Measurements from ENCODE around the gene SERPINB13. TPM values are rescaled to one million over a fixed set of nuclear protein-coding genes. Genes with fewer than 3 reads are reported as not detected.

Gene SERPINB13
- total and polyA plus RNA-seq, 9 of the 15 experiments (the other 6 are each of a cell fraction or from before 2014, with no cell fraction given) = not detected

- Histone ChIP-seq H3K9me3 (replicated peaks; ENCODE audit: control insufficient read depth, insufficient read depth, low read depth, low read length) (no peaks in the 10 kb centered on the region), H3K4me2 (ENCODE audit: insufficient read depth, low read length) (no peak overlapping the region), H3K27me3 (ENCODE audit: control insufficient read depth in 2 of 2, insufficient read depth in 2 of 2, low read length in 2 of 2) (no peaks in the 10 kb centered on the region), H3K9me1 (ENCODE audit: control insufficient read depth, insufficient read depth, low read length) (no peaks in the 10 kb centered on the region), H3K4me1 (replicated peaks in 1 of 2; ENCODE audit: control insufficient read depth in 2 of 2, insufficient read depth in 2 of 2, low read length in 2 of 2) (no peaks in the 10 kb centered on the region), H2AFZ (ENCODE audit: low read depth, low read length) (no peak overlapping the region), H3K27ac (ENCODE audit: extremely low read depth, low read depth, low read length) (no peak overlapping the region), H3K79me2 (ENCODE audit: control insufficient read depth, insufficient read depth, low read length) (no peaks in the 10 kb centered on the region), H4K20me1 (replicated peaks; ENCODE audit: control insufficient read depth, insufficient read depth, low read length) (no peaks in the 10 kb centered on the region), H3K9ac (ENCODE audit: insufficient read depth in 1 of 2, low read depth in 2 of 2, low read length in 2 of 2) (no peak overlapping the region), H3K4me3 (no peak overlapping the region), H3K36me3 (ENCODE audit: control insufficient read depth, insufficient read depth, low read length) (no peaks in the 10 kb centered on the region)
- intact Hi-C loops (cut with micrococcal nuclease) = no loop called here
- TF ChIP-seq RCOR1 (IDR thresholded peaks at IDR 0.05; ENCODE audit: borderline replicate concordance in 1 of 2, low read depth in 2 of 2, low read length in 2 of 2) = no peak
- 0% methylated on average over 2 of the region's 2 CpGs for WGBS (ENCODE audit: insufficient coverage, low coverage, missing lambda C conversion rate)
- ChIA-PET POLR2A (no interaction called here), CTCF (ENCODE audit: low intra/inter-chr PET ratio) (no interaction called here)
- in situ Hi-C loops (cut with MboI) = no loop called here
- FAIRE-seq (no peak), DNase-seq (ENCODE audit: extremely low read depth in 1 of 4, low spot score in 3 of 4) (no peak), ATAC-seq (no peak)
- BruUV-seq (replicated peaks) = no TSS peak
These were observed 34.6 kb upstream of the SERPINB13 start for GRCh38 chr18:63552581-63552980.

- DNase-seq (ENCODE audit: extremely low read depth in 1 of 4, low spot score in 3 of 4) = no peak
- CTCF ChIA-PET (ENCODE audit: low intra/inter-chr PET ratio) = no interaction called here
- no peak overlapping the region for H3K4me2 ChIP-seq (ENCODE audit: insufficient read depth, low read length)
- no peaks in the 10 kb centered on the region for H4K20me1 ChIP-seq (replicated peaks; ENCODE audit: control insufficient read depth, insufficient read depth, low read length)
- no peaks in the 10 kb centered on the region for H3K9me3 ChIP-seq (replicated peaks; ENCODE audit: control insufficient read depth, insufficient read depth, low read depth, low read length)
- intact Hi-C loops (cut with micrococcal nuclease) = no loop called here
- H3K27ac ChIP-seq (ENCODE audit: extremely low read depth, low read depth, low read length) = no peak overlapping the region
- no peak for FAIRE-seq
- H3K36me3 ChIP-seq (ENCODE audit: control insufficient read depth, insufficient read depth, low read length) = no peaks in the 10 kb centered on the region
- H3K79me2 ChIP-seq (ENCODE audit: control insufficient read depth, insufficient read depth, low read length) = no peaks in the 10 kb centered on the region
- no peak for ATAC-seq
- H3K4me1 ChIP-seq (replicated peaks in 1 of 2; ENCODE audit: control insufficient read depth in 2 of 2, insufficient read depth in 2 of 2, low read length in 2 of 2) = no peaks in the 10 kb centered on the region
- H3K9ac ChIP-seq (ENCODE audit: insufficient read depth in 1 of 2, low read depth in 2 of 2, low read length in 2 of 2) = no peak overlapping the region
- no peaks in the 10 kb centered on the region for H3K27me3 ChIP-seq (ENCODE audit: control insufficient read depth in 2 of 2, insufficient read depth in 2 of 2, low read length in 2 of 2)
- no TSS peak for BruUV-seq (replicated peaks)
- TF ChIP-seq ZNF518B (CRISPR knock-in tag; IDR thresholded peaks at IDR 0.05) (no peak), CC2D1A (IDR thresholded peaks at IDR 0.05) (no peak), GATA2 (CRISPR knock-in tag; IDR thresholded peaks at IDR 0.05) (no peak), ZNF584 (CRISPR knock-in tag; IDR thresholded peaks at IDR 0.05; ENCODE audit: low read depth) (no peak), HNRNPL (IDR thresholded peaks at IDR 0.05; ENCODE audit: low read depth, low read length) (no peak), EGR1 (conservative IDR thresholded peaks at IDR 0.05) (no peak), ZNF717 (CRISPR knock-in tag; IDR thresholded peaks at IDR 0.05) (no peak), HDAC1 (IDR thresholded peaks at IDR 0.05) (no peak), POLR2B (IDR thresholded peaks at IDR 0.05; ENCODE audit: low read depth, partially characterized antibody) (no peak), POLR2AphosphoS2 (IDR thresholded peaks at IDR 0.05; ENCODE audit: low read length) (no peak), DNMT1 (IDR thresholded peaks at IDR 0.05) (no peak), POLR3G (IDR thresholded peaks at IDR 0.05; ENCODE audit: extremely low read depth, insufficient read length, insufficient replicate concordance) (no peak)
- in situ Hi-C loops (cut with MboI) = no loop called here
- H3K9me1 ChIP-seq (ENCODE audit: control insufficient read depth, insufficient read depth, low read length) = no peaks in the 10 kb centered on the region
- H2AFZ ChIP-seq (ENCODE audit: low read depth, low read length) = no peak overlapping the region
- WGBS (ENCODE audit: insufficient coverage, low coverage, missing lambda C conversion rate) = no CpG with 5 or more reads among the region's 1 CpG
- H3K4me3 ChIP-seq = no peak overlapping the region
- POLR2A ChIA-PET = no interaction called here
These were observed 34.1 kb upstream of the SERPINB13 start for GRCh38 chr18:63553081-63553480.

Data from K562 (cell line).